Breast epithelium (tissue), 3 donors: ENCODE data around the gene PLAGL1.

Source experiments
- POLR2A ChIP-seq: fragments of 450-650 bp; IDR thresholded peaks from one replicate; pipeline ENCODE4 v1.6.1; 2016; ENCODE audit warnings: antibody characterized with exemption, mild to moderate bottlenecking, moderate library complexity
- TF ChIP-seq, protein P1 (sequence below), 3 donors: fragments of 450-650 bp; IDR thresholded peaks; one replicate each; pipeline ENCODE4 v1.5.1; 2016 to 2017; ENCODE audit warnings: antibody characterized with exemption in 3 of 3, mild to moderate bottlenecking in 3 of 3, moderate library complexity in 3 of 3

DNA sequence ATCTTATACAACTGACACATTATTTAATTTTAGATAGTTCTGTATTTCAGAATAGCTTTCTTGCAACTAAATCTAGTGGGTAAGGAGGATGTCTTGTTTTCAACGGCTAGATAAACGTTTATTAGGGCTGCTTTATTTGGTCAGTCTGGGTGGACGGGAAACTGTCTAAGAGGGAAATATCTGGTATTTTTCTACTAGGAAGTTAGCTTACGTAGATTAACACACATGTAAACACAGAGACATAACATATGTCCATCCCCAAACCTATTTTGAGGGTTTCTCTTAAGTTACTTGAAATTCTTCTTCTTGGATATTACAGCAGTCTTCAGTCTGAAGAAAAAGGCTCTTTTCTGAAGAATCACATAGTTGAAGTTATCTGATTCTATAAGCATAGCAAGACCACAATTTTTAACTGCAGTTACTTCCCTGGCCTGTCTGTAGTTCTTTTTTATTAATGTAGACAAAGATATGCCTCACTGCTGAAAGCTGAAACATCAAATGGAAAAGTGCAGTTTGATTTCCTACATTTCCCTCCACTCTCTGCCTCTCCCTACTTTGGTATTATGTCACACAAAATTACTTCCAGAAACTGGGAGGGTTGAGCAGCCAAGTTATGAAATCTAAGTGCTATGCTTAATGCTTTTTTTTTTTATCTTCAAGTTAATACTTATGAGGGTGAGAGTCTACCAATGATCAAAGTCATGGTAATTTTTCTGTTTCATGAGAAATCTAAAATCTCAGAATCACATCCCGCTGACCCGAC lies 37.4 kb downstream of the PLAGL1 start:
- TF ChIP-seq, protein P1, sequence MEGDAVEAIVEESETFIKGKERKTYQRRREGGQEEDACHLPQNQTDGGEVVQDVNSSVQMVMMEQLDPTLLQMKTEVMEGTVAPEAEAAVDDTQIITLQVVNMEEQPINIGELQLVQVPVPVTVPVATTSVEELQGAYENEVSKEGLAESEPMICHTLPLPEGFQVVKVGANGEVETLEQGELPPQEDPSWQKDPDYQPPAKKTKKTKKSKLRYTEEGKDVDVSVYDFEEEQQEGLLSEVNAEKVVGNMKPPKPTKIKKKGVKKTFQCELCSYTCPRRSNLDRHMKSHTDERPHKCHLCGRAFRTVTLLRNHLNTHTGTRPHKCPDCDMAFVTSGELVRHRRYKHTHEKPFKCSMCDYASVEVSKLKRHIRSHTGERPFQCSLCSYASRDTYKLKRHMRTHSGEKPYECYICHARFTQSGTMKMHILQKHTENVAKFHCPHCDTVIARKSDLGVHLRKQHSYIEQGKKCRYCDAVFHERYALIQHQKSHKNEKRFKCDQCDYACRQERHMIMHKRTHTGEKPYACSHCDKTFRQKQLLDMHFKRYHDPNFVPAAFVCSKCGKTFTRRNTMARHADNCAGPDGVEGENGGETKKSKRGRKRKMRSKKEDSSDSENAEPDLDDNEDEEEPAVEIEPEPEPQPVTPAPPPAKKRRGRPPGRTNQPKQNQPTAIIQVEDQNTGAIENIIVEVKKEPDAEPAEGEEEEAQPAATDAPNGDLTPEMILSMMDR (IDR thresholded peaks at IDR 0.05) = no peak
- TF ChIP-seq POLR2A = no peak
